Liver (tissue), 9 donors: ENCODE results near the gene DYSF. TPM values are rescaled to one million over a fixed set of nuclear protein-coding genes. Genes with fewer than 3 reads are reported as not detected.

Experiments used
- DNase-seq: peaks from one replicate; pipeline ENCODE4 v3.0.0-alpha.2; 2017; ENCODE audit warnings: low spot score
- H3K27ac ChIP-seq, 2 donors: one replicate each; pipeline ENCODE4 v1.7.0; 2013; ENCODE audit warnings: inconsistent platforms in 2 of 2, low read length in 2 of 2, control low read depth in 1 of 2, low read depth in 1 of 2, mild to moderate bottlenecking in 1 of 2
- H3K27me3 ChIP-seq, 4 donors: one replicate each; pipeline versions ENCODE4 v1.6.1 to v1.7.0; 2013; ENCODE audit warnings: low read length in 3 of 4, inconsistent platforms in 1 of 4, mild to moderate bottlenecking in 1 of 4, moderate library complexity in 1 of 4; ENCODE audit not compliant: control insufficient read depth in 4 of 4, insufficient read depth in 4 of 4
- H3K36me3 ChIP-seq, 4 donors: one replicate each; pipeline versions ENCODE4 v1.6.1 to v1.7.0; 2013; ENCODE audit warnings: low read length in 3 of 4, mild to moderate bottlenecking in 3 of 4, low read depth in 1 of 4, moderate library complexity in 1 of 4; ENCODE audit not compliant: control insufficient read depth in 4 of 4, insufficient read depth in 3 of 4
- H3K4me1 ChIP-seq, 4 donors: one replicate each; pipeline versions ENCODE4 v1.6.1 to v1.7.0; 2013; ENCODE audit warnings: low read length in 3 of 4, mild to moderate bottlenecking in 3 of 4, moderate library complexity in 1 of 4; ENCODE audit not compliant: control insufficient read depth in 4 of 4, insufficient read depth in 4 of 4
- H3K4me3 ChIP-seq, 3 donors: one replicate each; pipeline versions ENCODE4 v1.6.1 to v1.7.0; 2013; ENCODE audit warnings: low read length in 3 of 3, control low read depth in 1 of 3, low read depth in 1 of 3, mild to moderate bottlenecking in 1 of 3
- H3K9ac ChIP-seq, 2 donors: one replicate each; pipeline ENCODE4 v1.7.0; 2013; ENCODE audit warnings: low read length in 2 of 2, mild to moderate bottlenecking in 2 of 2, moderate library complexity in 2 of 2, control low read depth in 1 of 2, low read depth in 1 of 2
- H3K9me3 ChIP-seq, 4 donors: one replicate each; pipeline versions ENCODE4 v1.6.1 to v1.7.0; 2013; ENCODE audit warnings: low read length in 3 of 4; ENCODE audit not compliant: control insufficient read depth in 4 of 4
- ATF3 ChIP-seq: IDR thresholded peaks from 2 replicates; pipeline ENCODE4 v1.6.1; 2016; ENCODE audit warnings: antibody characterized with exemption
- CTCF ChIP-seq: fragments of 150-350 bp; IDR thresholded peaks from 2 replicates; pipeline ENCODE4 v1.5.1; 2017; ENCODE audit warnings: improper control_type of control experiment, low read depth, low read length; ENCODE audit not compliant: missing input control
- FOXA1 ChIP-seq: IDR thresholded peaks from 2 replicates; pipeline ENCODE4 v1.6.1; 2016; ENCODE audit warnings: antibody characterized with exemption
- FOXA2 ChIP-seq: IDR thresholded peaks from 2 replicates; pipeline ENCODE4 v1.6.1; 2016; ENCODE audit warnings: antibody characterized with exemption
- GABPA ChIP-seq, 2 donors: IDR thresholded peaks in 1 of 2; conservative IDR thresholded peaks in 1 of 2; 2 replicates each; pipeline ENCODE4 v1.6.1; 2016; ENCODE audit warnings: antibody characterized with exemption in 2 of 2, mild to moderate bottlenecking in 1 of 2, moderate library complexity in 1 of 2
- HNF4A ChIP-seq, 2 donors: conservative IDR thresholded peaks; 2 replicates each; pipeline ENCODE4 v1.6.1; 2016; ENCODE audit warnings: antibody characterized with exemption in 2 of 2, mild to moderate bottlenecking in 2 of 2
- HNF4G ChIP-seq: IDR thresholded peaks from 2 replicates; pipeline ENCODE4 v1.6.1; 2016; ENCODE audit warnings: antibody characterized with exemption
- JUND ChIP-seq, 2 donors: IDR thresholded peaks; 2 replicates each; pipeline ENCODE4 v1.6.1; 2016; ENCODE audit warnings: antibody characterized with exemption in 2 of 2
- NR2F2 ChIP-seq: IDR thresholded peaks from 2 replicates; pipeline ENCODE4 v1.6.1; 2016; ENCODE audit warnings: antibody characterized with exemption
- RAD21 ChIP-seq, 2 donors: IDR thresholded peaks; 2 replicates each; pipeline ENCODE4 v1.6.1; 2016; ENCODE audit warnings: antibody characterized with exemption in 2 of 2, mild to moderate bottlenecking in 2 of 2
- RXRA ChIP-seq, 2 donors: IDR thresholded peaks; 2 replicates each; pipeline ENCODE4 v1.6.1; 2017 to 2018; ENCODE audit warnings: antibody characterized with exemption in 2 of 2, mild to moderate bottlenecking in 1 of 2
- SP1 ChIP-seq: IDR thresholded peaks from 2 replicates; pipeline ENCODE4 v1.6.1; 2018; ENCODE audit warnings: antibody characterized with exemption, mild to moderate bottlenecking
- TAF1 ChIP-seq: conservative IDR thresholded peaks from 2 replicates; pipeline ENCODE4 v1.6.1; 2016; ENCODE audit warnings: antibody characterized with exemption, mild to moderate bottlenecking
- YY1 ChIP-seq: IDR thresholded peaks from 2 replicates; pipeline ENCODE4 v1.6.1; 2016; ENCODE audit warnings: antibody characterized with exemption, mild to moderate bottlenecking
- WGBS: extraction: QIAGEN DNeasy Blood & Tissue Kit; methylation state at CpG from one replicate; pipeline ENCODE4 v1.1.7; 2013; 5-methylcytosine and 5-hydroxymethylcytosine counted together
- polyA plus RNA-seq, 2 donors: library from polyadenylated mRNA; stranded (reverse) in 1 of 2; unstranded in 1 of 2; fragments of 200-250 nt in 1 of 2; fragments of >200 nt in 1 of 2; fragmentation: Nextera tagmentation in 1 of 2; extraction: Ambion mirVana in 1 of 2; gene quantifications; one replicate each; pipeline versions ENCODE4 v1.2.1 to v1.2.3, GENCODE V29; 2013 to 2015
- total RNA-seq, 2 donors: library from RNA; depleted of rRNA; stranded (reverse); fragments of >200 nt; gene quantifications; one replicate each; pipeline ENCODE4 v1.2.3, GENCODE V29; 2014
- TF ChIP-seq, protein P1 (sequence below): IDR thresholded peaks from 2 replicates; pipeline ENCODE4 v1.6.1; 2016; ENCODE audit warnings: antibody characterized with exemption
- TF ChIP-seq, protein P2 (sequence below): IDR thresholded peaks from 2 replicates; pipeline ENCODE4 v1.6.1; 2016; ENCODE audit warnings: antibody characterized with exemption, mild to moderate bottlenecking
- TF ChIP-seq, protein P3 (sequence below): IDR thresholded peaks from 2 replicates; pipeline ENCODE4 v1.6.1; 2016; ENCODE audit warnings: antibody characterized with exemption
- donor health status: healthy.
- donor health status: healthy.
- donor health status: healthy.
- donor health status: healthy.
- donor health status: healthy.

The DYSF gene
- total and polyA plus RNA-seq, 4 donors, result 8.5 to 20.8 (median 13.6) TPM

- Histone ChIP-seq H3K4me1 (no peaks in the 10 kb centered on the region), H3K4me3 (no peak overlapping the region), H3K27me3 (no peaks in the 10 kb centered on the region), H3K27ac (no peak overlapping the region), H3K9me3 (no peaks in the 10 kb centered on the region), H3K36me3 (no peaks in the 10 kb centered on the region), H3K9ac (no peak overlapping the region)
- WGBS, result 92% methylated on average over 5 of the region's 5 CpGs
- no peak for DNase-seq
- TF ChIP-seq YY1, result no peak
- no peak for TF ChIP-seq JUND (IDR thresholded peaks at IDR 0.05)
- no peak for TF ChIP-seq RAD21 (IDR thresholded peaks at IDR 0.05)
- TF ChIP-seq TAF1, result no peak
- no peak for TF ChIP-seq CTCF
- no peak for TF ChIP-seq HNF4A (conservative IDR thresholded peaks at IDR 0.05)
- TF ChIP-seq, protein P1, sequence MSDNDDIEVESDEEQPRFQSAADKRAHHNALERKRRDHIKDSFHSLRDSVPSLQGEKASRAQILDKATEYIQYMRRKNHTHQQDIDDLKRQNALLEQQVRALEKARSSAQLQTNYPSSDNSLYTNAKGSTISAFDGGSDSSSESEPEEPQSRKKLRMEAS, result no peak
- no peak for TF ChIP-seq ATF3
- TF ChIP-seq, protein P2, sequence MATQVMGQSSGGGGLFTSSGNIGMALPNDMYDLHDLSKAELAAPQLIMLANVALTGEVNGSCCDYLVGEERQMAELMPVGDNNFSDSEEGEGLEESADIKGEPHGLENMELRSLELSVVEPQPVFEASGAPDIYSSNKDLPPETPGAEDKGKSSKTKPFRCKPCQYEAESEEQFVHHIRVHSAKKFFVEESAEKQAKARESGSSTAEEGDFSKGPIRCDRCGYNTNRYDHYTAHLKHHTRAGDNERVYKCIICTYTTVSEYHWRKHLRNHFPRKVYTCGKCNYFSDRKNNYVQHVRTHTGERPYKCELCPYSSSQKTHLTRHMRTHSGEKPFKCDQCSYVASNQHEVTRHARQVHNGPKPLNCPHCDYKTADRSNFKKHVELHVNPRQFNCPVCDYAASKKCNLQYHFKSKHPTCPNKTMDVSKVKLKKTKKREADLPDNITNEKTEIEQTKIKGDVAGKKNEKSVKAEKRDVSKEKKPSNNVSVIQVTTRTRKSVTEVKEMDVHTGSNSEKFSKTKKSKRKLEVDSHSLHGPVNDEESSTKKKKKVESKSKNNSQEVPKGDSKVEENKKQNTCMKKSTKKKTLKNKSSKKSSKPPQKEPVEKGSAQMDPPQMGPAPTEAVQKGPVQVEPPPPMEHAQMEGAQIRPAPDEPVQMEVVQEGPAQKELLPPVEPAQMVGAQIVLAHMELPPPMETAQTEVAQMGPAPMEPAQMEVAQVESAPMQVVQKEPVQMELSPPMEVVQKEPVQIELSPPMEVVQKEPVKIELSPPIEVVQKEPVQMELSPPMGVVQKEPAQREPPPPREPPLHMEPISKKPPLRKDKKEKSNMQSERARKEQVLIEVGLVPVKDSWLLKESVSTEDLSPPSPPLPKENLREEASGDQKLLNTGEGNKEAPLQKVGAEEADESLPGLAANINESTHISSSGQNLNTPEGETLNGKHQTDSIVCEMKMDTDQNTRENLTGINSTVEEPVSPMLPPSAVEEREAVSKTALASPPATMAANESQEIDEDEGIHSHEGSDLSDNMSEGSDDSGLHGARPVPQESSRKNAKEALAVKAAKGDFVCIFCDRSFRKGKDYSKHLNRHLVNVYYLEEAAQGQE, result no peak
- no peak for TF ChIP-seq NR2F2
Observed at GRCh38 chr2:71620851-71621251, 167.5 kb downstream of the DYSF start.

DNA sequence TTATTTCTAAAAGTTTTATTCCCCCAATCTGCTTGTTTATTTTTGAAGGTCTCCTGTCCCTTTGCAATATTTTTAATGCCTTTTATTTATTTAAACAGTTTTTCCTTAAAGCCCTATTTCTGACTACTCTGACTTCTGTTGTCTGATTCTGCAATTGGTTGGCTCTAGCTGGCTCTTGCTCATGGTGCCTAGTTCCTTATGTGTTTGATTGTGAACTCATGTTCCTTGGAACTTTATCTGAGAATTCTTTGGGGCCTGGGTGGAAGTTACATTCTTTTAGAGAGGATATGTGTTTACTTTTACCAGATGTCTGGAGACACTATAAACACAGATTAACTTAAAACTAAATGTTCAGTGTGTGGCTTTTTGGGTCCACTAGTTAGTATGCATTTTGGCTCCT is 175.9 kb downstream of the DYSF start:
- H3K9ac ChIP-seq, result no peak overlapping the region
- no peak for DNase-seq
- no peak overlapping the region for H3K4me3 ChIP-seq
- H3K4me1 ChIP-seq, result no peaks in the 10 kb centered on the region
- no peak overlapping the region for H3K27ac ChIP-seq
- no peaks in the 10 kb centered on the region for H3K9me3 ChIP-seq
- H3K27me3 ChIP-seq, result no peaks in the 10 kb centered on the region
- H3K36me3 ChIP-seq, result peaks cover 0 to 3% (median 0%) of the 10 kb centered on the region in 4 donors
- TF ChIP-seq, protein P2, result no peak
- TF ChIP-seq GABPA (IDR thresholded peaks at IDR 0.05 in 1 of 2, conservative IDR thresholded peaks at IDR 0.05 in 1 of 2) (no peak), HNF4G (no peak), RXRA (IDR thresholded peaks at IDR 0.05) (no peak), FOXA2 (no peak), RAD21 (IDR thresholded peaks at IDR 0.05) (no peak), ATF3 (no peak), TAF1 (no peak), JUND (IDR thresholded peaks at IDR 0.05) (no peak), CTCF (no peak), HNF4A (conservative IDR thresholded peaks at IDR 0.05) (no peak), YY1 (no peak), FOXA1 (no peak), SP1 (no peak)
- TF ChIP-seq, protein P3, sequence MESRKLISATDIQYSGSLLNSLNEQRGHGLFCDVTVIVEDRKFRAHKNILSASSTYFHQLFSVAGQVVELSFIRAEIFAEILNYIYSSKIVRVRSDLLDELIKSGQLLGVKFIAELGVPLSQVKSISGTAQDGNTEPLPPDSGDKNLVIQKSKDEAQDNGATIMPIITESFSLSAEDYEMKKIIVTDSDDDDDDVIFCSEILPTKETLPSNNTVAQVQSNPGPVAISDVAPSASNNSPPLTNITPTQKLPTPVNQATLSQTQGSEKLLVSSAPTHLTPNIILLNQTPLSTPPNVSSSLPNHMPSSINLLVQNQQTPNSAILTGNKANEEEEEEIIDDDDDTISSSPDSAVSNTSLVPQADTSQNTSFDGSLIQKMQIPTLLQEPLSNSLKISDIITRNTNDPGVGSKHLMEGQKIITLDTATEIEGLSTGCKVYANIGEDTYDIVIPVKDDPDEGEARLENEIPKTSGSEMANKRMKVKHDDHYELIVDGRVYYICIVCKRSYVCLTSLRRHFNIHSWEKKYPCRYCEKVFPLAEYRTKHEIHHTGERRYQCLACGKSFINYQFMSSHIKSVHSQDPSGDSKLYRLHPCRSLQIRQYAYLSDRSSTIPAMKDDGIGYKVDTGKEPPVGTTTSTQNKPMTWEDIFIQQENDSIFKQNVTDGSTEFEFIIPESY, result no peak
- TF ChIP-seq, protein P1, result no peak
